CD4-positive, alpha-beta memory T cell (primary cell): ENCODE measurements around the gene SLC2A9. TPM values are rescaled to one million over a fixed set of nuclear protein-coding genes. Genes with fewer than 3 reads are reported as not detected.
"Not testable (repeated sequence)": the region's sequence is repeated elsewhere in the genome, so short reads cannot be mapped to it uniquely, and the experiment has no call there.

Source experiments
- CTCF ChIA-PET: fragments of 350-600 bp; sonication (Branson Sonifier 250); formaldehyde crosslinking; loops from one replicate; lab custom pipeline; 2021; ENCODE audit warnings: inconsistent platforms; ENCODE audit not compliant: partially characterized antibody; lab: Charles Lee
- POLR2A ChIA-PET: fragments of 350-600 bp; sonication (Branson Sonifier 250); formaldehyde crosslinking; loops from one replicate; lab custom pipeline; 2021; ENCODE audit not compliant: partially characterized antibody; lab: Charles Lee
- DNase-seq, 5 donors: peaks; one replicate each; pipeline versions ENCODE4 v3.0.0 to v3.0.0-alpha.2; 2020 to 2022; ENCODE audit warnings: mixed read lengths in 1 of 5
- H3K27ac ChIP-seq: one replicate; pipeline ENCODE4 v1.7.0; 2013; ENCODE audit warnings: low read depth, low read length
- H3K27me3 ChIP-seq: 2 replicates; pipeline ENCODE4 v1.7.0; 2013; ENCODE audit warnings: mild to moderate bottlenecking, low read length, moderate library complexity; ENCODE audit not compliant: insufficient read depth
- H3K36me3 ChIP-seq: 2 replicates; pipeline ENCODE4 v1.7.0; 2013; ENCODE audit warnings: mild to moderate bottlenecking, low read length, moderate library complexity; ENCODE audit not compliant: insufficient read depth
- H3K4me1 ChIP-seq: 2 replicates; pipeline ENCODE4 v1.7.0; 2013; ENCODE audit warnings: mild to moderate bottlenecking, low read length, moderate library complexity; ENCODE audit not compliant: insufficient read depth
- H3K4me3 ChIP-seq, 2 donors: one replicate each; pipeline ENCODE4 v1.7.0; 2013; ENCODE audit warnings: low read length in 2 of 2, mild to moderate bottlenecking in 1 of 2
- H3K9me3 ChIP-seq, 2 donors: one replicate each; pipeline ENCODE4 v1.7.0; 2013; ENCODE audit warnings: low read length in 2 of 2, control low read depth in 1 of 2; ENCODE audit not compliant: control insufficient read depth in 1 of 2
- H3K27ac Mint-ChIP-seq, 7 donors: one replicate each; pipeline ENCODE4 v1.8.0; 2020 to 2021; ENCODE audit warnings: mixed read lengths in 7 of 7, mild to moderate bottlenecking in 6 of 7, inconsistent platforms in 3 of 7, moderate library complexity in 3 of 7
- H3K27me3 Mint-ChIP-seq, 2 donors: one replicate each; pipeline ENCODE4 v1.8.0; 2020 to 2021; ENCODE audit warnings: mixed read lengths in 2 of 2
- H3K36me3 Mint-ChIP-seq, 2 donors: one replicate each; pipeline ENCODE4 v1.8.0; 2020 to 2021; ENCODE audit warnings: mixed read lengths in 2 of 2, inconsistent platforms in 1 of 2, mild to moderate bottlenecking in 1 of 2
- H3K4me1 Mint-ChIP-seq, 4 donors: one replicate each; pipeline ENCODE4 v1.8.0; 2020 to 2021; ENCODE audit warnings: mixed read lengths in 4 of 4, mild to moderate bottlenecking in 1 of 4
- H3K4me3 Mint-ChIP-seq, 8 donors: one replicate each; pipeline ENCODE4 v1.8.0; 2020 to 2021; ENCODE audit warnings: mixed read lengths in 8 of 8, mild to moderate bottlenecking in 7 of 8, moderate library complexity in 6 of 8, inconsistent platforms in 3 of 8
- H3K9me3 Mint-ChIP-seq, 8 donors: one replicate each; pipeline ENCODE4 v1.8.0; 2020 to 2021; ENCODE audit warnings: mixed read lengths in 8 of 8, mild to moderate bottlenecking in 5 of 8, inconsistent platforms in 3 of 8, moderate library complexity in 1 of 8
- intact Hi-C: fragments of 100-400 bp; cut with micrococcal nuclease; formaldehyde crosslinking; loops from one replicate; pipeline ENCODE4 v1.15.1; 2023
- polyA plus RNA-seq, 2 donors: library from polyadenylated mRNA; unstranded; fragments of 300-500 nt; fragmentation: Illumina TruSeq; gene quantifications; one replicate each; pipeline ENCODE4 v1.2.3, GENCODE V29; 2021
- total RNA-seq, 2 experiments: library from RNA; stranded (reverse); gene quantifications; one replicate each; pipeline ENCODE4 v1.2.3, GENCODE V29; 2021

SLC2A9 gene
- total and polyA plus RNA-seq, 4 experiments from 2014 or later, result 0.43 to 2.4 (median 1.7) TPM

- H3K27ac Mint-ChIP-seq, H3K4me1 Mint-ChIP-seq, POLR2A ChIA-PET, H3K4me3 ChIP-seq, intact Hi-C loops, H3K27ac ChIP-seq, CTCF ChIA-PET, H3K9me3 Mint-ChIP-seq, H3K36me3 ChIP-seq, DNase-seq, H3K9me3 ChIP-seq, H3K4me3 Mint-ChIP-seq, H3K4me1 ChIP-seq, H3K36me3 Mint-ChIP-seq, H3K27me3 ChIP-seq: not testable (repeated sequence)
- H3K27me3 Mint-ChIP-seq, result peaks cover 19 to 27% of the 10 kb centered on the region in 2 donors
Observed at GRCh38 chr4:9785891-9786290, 235.4 kb downstream of the SLC2A9 start.

- Mint-ChIP-seq H3K4me3 (no peak overlapping the region), H3K9me3 (peaks cover 0 to 3% (median 0%) of the 10 kb centered on the region in 8 donors), H3K36me3 (no peaks in the 10 kb centered on the region), H3K27ac (no peak overlapping the region), H3K4me1 (peaks cover 0 to 1% (median 0%) of the 10 kb centered on the region in 4 donors), H3K27me3 (peaks cover 26 to 28% of the 10 kb centered on the region in 2 donors)
- Histone ChIP-seq H3K27me3 (no peaks in the 10 kb centered on the region), H3K4me3 (no peak overlapping the region), H3K4me1 (no peaks in the 10 kb centered on the region), H3K27ac (no peak overlapping the region), H3K9me3 (no peaks in the 10 kb centered on the region), H3K36me3 (no peaks in the 10 kb centered on the region)
- intact Hi-C loops, result no loop called here
- DNase-seq, result no peak
- POLR2A ChIA-PET, result no interaction called here
- CTCF ChIA-PET, result no interaction called here
Observed at GRCh38 chr4:9782136-9782436, 239.2 kb downstream of the SLC2A9 start.

GRCh38 chr4:9781343-9782135, 239.8 kb downstream of the SLC2A9 start, which contains the start of gene DRD5:
DRD5 (plus strand) TSS chr4:9781634; CDS start chr4:9782030, 396 bp downstream.
- Mint-ChIP-seq H3K27ac (no peak within 1 kb of the TSS), H3K36me3 (no peaks in the 10 kb centered on the region), H3K4me3 (no peak within 1 kb of the TSS), H3K4me1 (peaks cover 0 to 1% (median 0%) of the 10 kb centered on the region in 4 donors), H3K9me3 (peaks cover 0 to 3% (median 0%) of the 10 kb centered on the region in 8 donors), H3K27me3 (peaks cover 25 to 30% of the 10 kb centered on the region in 2 donors)
- no peak for DNase-seq
- ChIA-PET POLR2A (no interaction called here), CTCF (no interaction called here)
- Histone ChIP-seq H3K9me3 (no peaks in the 10 kb centered on the region), H3K27me3 (no peaks in the 10 kb centered on the region), H3K27ac (no peak within 1 kb of the TSS), H3K36me3 (no peaks in the 10 kb centered on the region), H3K4me1 (no peaks in the 10 kb centered on the region), H3K4me3 (no peak within 1 kb of the TSS)
- intact Hi-C loops, result no loop called here

Other genes with a start within 250 kb of the SLC2A9 start
- not detected for gene DRD5, start 239.9 kb downstream of the SLC2A9 start, total RNA-seq
- not detected for gene DRD5, start 239.9 kb downstream of the SLC2A9 start, polyA plus RNA-seq
- gene WDR1, start 95.3 kb upstream of the SLC2A9 start, total RNA-seq, result 100 to 1,000 TPM; 295 to 298 TPM
- gene WDR1, start 95.3 kb upstream of the SLC2A9 start, polyA plus RNA-seq, result 100 to 1,000 TPM; 337 to 348 TPM